HEK293 (cell line): ENCODE measurements around the gene HRK.
"Not testable (repeated sequence)": the region's sequence is repeated elsewhere in the genome, so short reads cannot be mapped to it uniquely, and the experiment has no call there.

ENCODE experiments used
- CTCF ChIA-PET: fragments of 350-600 bp; formaldehyde crosslinking; extraction: SDS; loops from one replicate; lab custom pipeline; 2021; ENCODE audit warnings: antibody characterized with exemption; lab: Yijun Ruan, JAX
- POLR2A ChIA-PET: fragments of 300-600 bp; formaldehyde crosslinking; extraction: SDS; loops from one replicate; lab custom pipeline; 2020; ENCODE audit warnings: antibody characterized with exemption, inconsistent platforms; lab: Yijun Ruan, JAX
- H3K27ac ChIP-seq: fragments of 200-500 bp; sonication (Bioruptor generic); 2 replicates; pipeline ENCODE4 v1.5.1; 2014; ENCODE audit warnings: low read depth, low read length, control low read depth, inconsistent platforms; ENCODE audit errors: extremely low read depth
- H3K36me3 ChIP-seq, 2 experiments: fragments of 200-500 bp in 1 of 2; sonication (Bioruptor generic) in 1 of 2; 1 replicate in 1 of 2; 2 replicates in 1 of 2; pipeline ENCODE4 v1.5.1; 2014 to 2017; ENCODE audit warnings: inconsistent platforms in 2 of 2, low read length in 2 of 2; ENCODE audit not compliant: control insufficient read depth in 2 of 2, insufficient read depth in 1 of 2
- H3K4me1 ChIP-seq: fragments of 200-500 bp; sonication (Bioruptor generic); 2 replicates; pipeline ENCODE4 v1.5.1; 2014; ENCODE audit warnings: mild to moderate bottlenecking, low read length, inconsistent platforms; ENCODE audit not compliant: control insufficient read depth, insufficient read depth
- H3K4me3 ChIP-seq: 2 replicates; pipeline ENCODE4 v1.5.1; 2011; ENCODE audit warnings: low read depth, mild to moderate bottlenecking, control low read depth, low read length, moderate library complexity
- H3K9me3 ChIP-seq: fragments of 200-500 bp; sonication (Bioruptor generic); 2 replicates; pipeline ENCODE4 v1.5.1; 2014; ENCODE audit warnings: low read depth, low read length, inconsistent platforms; ENCODE audit not compliant: control insufficient read depth, insufficient read depth
- BCL11B ChIP-seq: fragments of 450-650 bp; formaldehyde crosslinking; IDR thresholded peaks from 2 replicates; pipeline ENCODE4 v1.5.1; 2016; ENCODE audit warnings: low read depth, missing biosample characterization, missing genetic modification characterization
- PRDM4 ChIP-seq: fragments of 450-650 bp; formaldehyde crosslinking; IDR thresholded peaks from 2 replicates; pipeline ENCODE4 v1.5.1; 2017; ENCODE audit warnings: missing biosample characterization, missing genetic modification characterization
- SP2 ChIP-seq: fragments of 450-650 bp; formaldehyde crosslinking; IDR thresholded peaks from 2 replicates; pipeline ENCODE4 v1.5.1; 2016; ENCODE audit warnings: missing biosample characterization, missing genetic modification characterization
- ZNF132 ChIP-seq: fragments of 450-650 bp; formaldehyde crosslinking; IDR thresholded peaks from 2 replicates; pipeline ENCODE4 v1.5.1; 2017; ENCODE audit warnings: missing biosample characterization, missing genetic modification characterization, borderline replicate concordance
- ZNF146 ChIP-seq: fragments of 450-650 bp; formaldehyde crosslinking; IDR thresholded peaks from 2 replicates; pipeline ENCODE4 v1.5.1; 2016; ENCODE audit warnings: missing biosample characterization, missing genetic modification characterization
- ZNF202 ChIP-seq: fragments of 450-650 bp; formaldehyde crosslinking; IDR thresholded peaks from 2 replicates; pipeline ENCODE4 v1.5.1; 2016; ENCODE audit warnings: missing biosample characterization, missing genetic modification characterization, borderline replicate concordance
- ZNF23 ChIP-seq: fragments of 450-650 bp; formaldehyde crosslinking; IDR thresholded peaks from 2 replicates; pipeline ENCODE4 v1.5.1; 2016; ENCODE audit warnings: missing biosample characterization, missing genetic modification characterization, borderline replicate concordance
- ZNF280D ChIP-seq: fragments of 450-650 bp; formaldehyde crosslinking; IDR thresholded peaks from 2 replicates; pipeline ENCODE4 v1.5.1; 2016; ENCODE audit warnings: missing biosample characterization, missing genetic modification characterization
- ZNF398 ChIP-seq: fragments of 450-650 bp; formaldehyde crosslinking; IDR thresholded peaks from 2 replicates; pipeline ENCODE4 v1.5.1; 2017; ENCODE audit warnings: missing biosample characterization, missing genetic modification characterization
- ZNF48 ChIP-seq: fragments of 450-650 bp; formaldehyde crosslinking; IDR thresholded peaks from 2 replicates; pipeline ENCODE4 v1.5.1; 2016; ENCODE audit warnings: missing biosample characterization, missing genetic modification characterization
- ZNF521 ChIP-seq: fragments of 450-650 bp; formaldehyde crosslinking; IDR thresholded peaks from 2 replicates; pipeline ENCODE4 v1.5.1; 2017; ENCODE audit warnings: missing biosample characterization, mild to moderate bottlenecking, missing genetic modification characterization
- ZNF596 ChIP-seq: fragments of 450-650 bp; IDR thresholded peaks from 2 replicates; pipeline ENCODE4 v1.5.0; 2018; ENCODE audit warnings: missing biosample characterization, mild to moderate bottlenecking, missing genetic modification characterization, moderate library complexity
- ZNF600 ChIP-seq: fragments of 450-650 bp; formaldehyde crosslinking; IDR thresholded peaks from 2 replicates; pipeline ENCODE4 v1.5.1; 2016; ENCODE audit warnings: missing biosample characterization, missing genetic modification characterization
- ZNF660 ChIP-seq: fragments of 450-650 bp; IDR thresholded peaks from 2 replicates; pipeline ENCODE4 v1.5.1; 2018; ENCODE audit warnings: missing biosample characterization, mild to moderate bottlenecking, missing genetic modification characterization
- ZNF677 ChIP-seq: fragments of 450-650 bp; IDR thresholded peaks from 2 replicates; pipeline ENCODE4 v1.5.0; 2018; ENCODE audit warnings: missing biosample characterization, mild to moderate bottlenecking, missing genetic modification characterization, moderate library complexity
- ZSCAN30 ChIP-seq: fragments of 450-650 bp; IDR thresholded peaks from 2 replicates; pipeline ENCODE4 v1.5.1; 2018; ENCODE audit warnings: missing biosample characterization, mild to moderate bottlenecking, missing genetic modification characterization, moderate library complexity
- TF ChIP-seq, protein P1 (sequence below): fragments of 450-650 bp; formaldehyde crosslinking; IDR thresholded peaks from 2 replicates; pipeline ENCODE4 v1.5.1; 2017; ENCODE audit warnings: missing biosample characterization, missing genetic modification characterization

The HRK gene

DNA sequence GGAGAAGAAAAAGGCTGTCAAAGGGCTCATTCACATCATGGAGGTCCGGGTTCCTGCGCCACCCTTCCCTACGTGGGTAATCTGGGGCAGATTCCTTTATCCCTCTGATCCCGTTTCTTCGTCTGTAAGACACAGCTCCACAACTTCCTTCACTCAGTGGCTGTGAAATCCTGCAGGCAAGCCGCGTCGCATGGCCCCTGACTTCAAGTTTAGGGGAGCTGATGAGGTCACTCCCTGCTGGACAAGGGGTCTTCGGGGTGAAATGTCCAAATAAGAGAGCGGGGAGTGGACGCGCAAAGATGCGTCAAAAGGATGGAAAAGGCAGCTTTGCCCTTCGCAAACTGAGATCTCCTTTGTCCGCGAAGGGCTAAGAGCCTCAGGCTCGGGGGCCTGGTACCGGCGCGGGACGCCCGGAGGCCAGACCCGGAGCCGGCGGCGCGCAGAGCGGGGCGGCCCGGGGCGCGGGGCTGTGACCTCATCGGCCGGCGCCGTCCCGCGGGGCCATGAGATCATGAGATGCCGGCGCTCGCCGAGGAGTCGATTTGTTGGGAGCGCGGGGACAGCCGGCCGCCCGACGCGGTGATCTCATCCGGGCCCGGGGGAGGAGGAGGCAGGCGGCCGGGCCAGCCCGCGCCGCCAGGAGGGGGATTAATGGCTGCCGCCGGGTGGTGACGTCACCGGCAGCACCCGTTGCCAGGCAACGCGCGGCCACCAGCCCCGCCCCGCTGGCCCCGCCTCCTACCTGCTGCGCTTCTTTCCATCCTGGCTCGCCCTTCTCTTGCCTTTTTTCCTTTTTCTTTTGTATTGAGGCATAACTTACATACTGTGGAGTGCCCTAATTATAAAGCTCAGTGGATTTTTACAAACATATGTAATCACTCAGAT, 62.1 kb downstream of the HRK start (continued):
- TF ChIP-seq, protein P1, sequence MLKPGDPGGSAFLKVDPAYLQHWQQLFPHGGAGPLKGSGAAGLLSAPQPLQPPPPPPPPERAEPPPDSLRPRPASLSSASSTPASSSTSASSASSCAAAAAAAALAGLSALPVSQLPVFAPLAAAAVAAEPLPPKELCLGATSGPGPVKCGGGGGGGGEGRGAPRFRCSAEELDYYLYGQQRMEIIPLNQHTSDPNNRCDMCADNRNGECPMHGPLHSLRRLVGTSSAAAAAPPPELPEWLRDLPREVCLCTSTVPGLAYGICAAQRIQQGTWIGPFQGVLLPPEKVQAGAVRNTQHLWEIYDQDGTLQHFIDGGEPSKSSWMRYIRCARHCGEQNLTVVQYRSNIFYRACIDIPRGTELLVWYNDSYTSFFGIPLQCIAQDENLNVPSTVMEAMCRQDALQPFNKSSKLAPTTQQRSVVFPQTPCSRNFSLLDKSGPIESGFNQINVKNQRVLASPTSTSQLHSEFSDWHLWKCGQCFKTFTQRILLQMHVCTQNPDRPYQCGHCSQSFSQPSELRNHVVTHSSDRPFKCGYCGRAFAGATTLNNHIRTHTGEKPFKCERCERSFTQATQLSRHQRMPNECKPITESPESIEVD (tag by site-specific recombination), result no peak
- TF ChIP-seq ZNF521 (tag by site-specific recombination) (no peak), PRDM4 (tag by site-specific recombination) (peak; percentile 65; the same call in 1 of the 2 replicates), ZNF600 (no peak)

DNA sequence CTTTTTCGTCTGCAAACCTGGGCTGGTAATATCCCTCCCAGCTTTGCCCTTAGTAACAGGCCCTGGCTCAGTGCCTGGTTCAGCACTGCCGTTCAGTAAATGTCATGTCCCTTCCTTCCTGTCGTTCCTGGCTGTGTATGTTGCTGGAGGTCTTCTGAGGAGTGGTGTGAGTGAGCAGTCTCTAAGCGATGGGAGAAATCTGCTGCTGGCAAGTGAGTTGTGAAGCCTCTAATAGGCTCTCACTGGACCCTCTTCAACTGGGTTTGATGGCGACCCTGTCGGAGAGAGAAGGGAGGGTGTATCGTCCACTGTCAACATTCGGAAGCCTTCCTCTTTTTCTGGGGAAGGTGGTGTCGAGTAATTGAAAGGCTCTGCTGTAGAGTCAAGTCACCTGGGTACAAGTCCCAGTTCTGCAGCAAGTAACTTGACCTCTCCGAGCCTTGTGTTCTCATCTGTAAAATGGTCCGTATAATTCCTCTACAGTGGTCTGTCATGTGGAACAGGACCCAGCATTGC, 62.8 kb downstream of the HRK start:
- Histone ChIP-seq H3K9me3 (no peaks in the 10 kb centered on the region), H3K36me3 (no peaks in the 10 kb centered on the region), H3K4me3 (peak overlapping the region; percentile 86), H3K4me1 (0 out of 2 replicates have a peak, but pooled peaks cover 3% of the 10 kb centered on the region), H3K27ac (peak overlapping the region; percentile 94)
- TF ChIP-seq ZNF132 (no peak), ZSCAN30 (tag by site-specific recombination) (no peak), BCL11B (no peak), ZNF600 (0 out of 2 replicates have a peak, but pooled peaks have one; percentile 16), SP2 (tag by site-specific recombination) (no peak), ZNF596 (no peak), ZNF146 (tag by site-specific recombination) (0 out of 2 replicates have a peak, but pooled peaks have one; percentile 25), ZNF660 (no peak), ZNF23 (tag by site-specific recombination) (no peak), ZNF280D (no peak), ZNF521 (tag by site-specific recombination) (no peak), ZNF398 (no peak), ZNF677 (tag by site-specific recombination) (no peak), ZNF48 (no peak), ZNF202 (tag by site-specific recombination) (no peak)
- ChIA-PET POLR2A (interaction anchor here (0.7 to 1.2 kb wide), 2 partner anchors 60 to 64 kb away, joined by 4 read pairs; no protein-coding TSS in a partner anchor), CTCF (interaction anchor here (0.6 to 1.6 kb wide), 3 partner anchors 45 to 183 kb away, joined by 3 to 4 read pairs (median 4); no protein-coding TSS in a partner anchor)

DNA sequence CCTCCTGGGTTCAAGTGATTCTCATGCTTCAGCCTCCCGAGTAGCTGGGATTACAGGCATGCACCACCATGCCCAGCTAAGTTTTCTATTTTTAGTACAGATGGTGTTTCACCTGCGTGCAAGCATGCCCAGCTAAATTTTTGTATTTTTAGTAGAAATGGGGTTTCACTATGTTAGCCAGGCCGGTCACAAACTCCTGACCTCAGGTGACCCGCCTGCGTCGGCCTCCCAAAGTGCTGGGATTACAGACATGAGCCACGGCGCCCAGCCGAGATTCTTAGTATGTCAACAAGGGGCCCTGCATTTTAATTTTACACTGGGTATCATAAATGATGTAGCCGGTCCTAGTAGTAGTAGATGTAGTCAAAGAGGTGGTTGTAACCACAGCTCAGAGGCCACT, 66.5 kb downstream of the HRK start:
- H3K27ac ChIP-seq, H3K4me1 ChIP-seq, H3K36me3 ChIP-seq, H3K9me3 ChIP-seq, POLR2A ChIA-PET, H3K4me3 ChIP-seq: not testable (repeated sequence)
- CTCF ChIA-PET, result interaction anchor here (1.4 kb wide), 1 partner anchor 49 kb away, joined by 3 read pairs; no protein-coding TSS in a partner anchor
